Activated T-helper 2 cell treated with anti-CD3 and anti-CD28 coated beads, Interferon-gamma antibody, Interleukin-2, Interleukin-4, amounts not matched to agents 10 μg/mL and 5 μg/mL and 100 μg/mL, durations not matched to agents 14 hours and 24 hours and 36 hours (primary cell): ENCODE measurements around the gene TARS1. TPM values are rescaled to one million over a fixed set of nuclear protein-coding genes. Genes with fewer than 3 reads are reported as not detected.
"Not testable (repeated sequence)": the region's sequence is repeated elsewhere in the genome, so short reads cannot be mapped to it uniquely, and the experiment has no call there.

Source experiments
- DNase-seq: peaks from one replicate; pipeline ENCODE4 v3.0.0; 2021; ENCODE audit warnings: low spot score
- H3K27ac Mint-ChIP-seq: one replicate; pipeline ENCODE4 v1.8.0; 2021; ENCODE audit warnings: mixed read lengths
- H3K27me3 Mint-ChIP-seq: one replicate; pipeline ENCODE4 v1.8.0; 2021; ENCODE audit warnings: low read depth, mixed read lengths
- H3K36me3 Mint-ChIP-seq: one replicate; pipeline ENCODE4 v1.8.0; 2021; ENCODE audit warnings: low read depth, mixed read lengths
- H3K4me1 Mint-ChIP-seq: one replicate; pipeline ENCODE4 v1.8.0; 2021; ENCODE audit warnings: low read depth, mixed read lengths
- H3K4me3 Mint-ChIP-seq: one replicate; pipeline ENCODE4 v1.8.0; 2021; ENCODE audit warnings: low read depth, mild to moderate bottlenecking, moderate library complexity, mixed read lengths
- H3K9me3 Mint-ChIP-seq: one replicate; pipeline ENCODE4 v1.8.0; 2021; ENCODE audit warnings: mixed read lengths
- intact Hi-C: fragments of 100-400 bp; cut with micrococcal nuclease; formaldehyde crosslinking; loops from one replicate; pipeline ENCODE4 v1.15.1; 2023
- total RNA-seq: library from RNA; stranded (reverse); gene quantifications from 2 replicates; pipeline ENCODE4 v1.2.3, GENCODE V29; 2022

Gene TARS1
- total RNA-seq, 1 donor from 2014 or later: 186 TPM

DNA sequence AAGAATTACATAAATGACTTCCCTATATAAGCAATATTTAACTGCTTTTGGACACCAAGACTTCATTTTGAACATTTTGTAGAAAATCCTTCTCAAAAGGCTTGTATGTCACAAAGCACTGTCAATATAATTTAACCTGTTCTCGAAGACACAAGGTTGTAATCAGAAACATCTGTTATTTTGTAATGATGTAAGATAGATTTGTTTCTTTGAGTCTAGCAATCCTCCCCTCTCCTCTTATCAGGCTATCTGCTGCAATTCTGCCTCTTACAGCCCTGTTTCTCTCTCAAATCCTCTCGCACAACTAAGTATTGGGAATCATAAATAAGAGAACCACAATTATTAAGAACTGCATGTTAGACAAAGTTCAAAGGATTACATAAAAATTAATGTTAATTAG lies 18.6 kb upstream of the TARS1 start:
- no peaks in the 10 kb centered on the region for H3K36me3 Mint-ChIP-seq
- intact Hi-C loops: no loop called here
- H3K9me3 Mint-ChIP-seq: no peaks in the 10 kb centered on the region
- no peak for DNase-seq
- peaks cover 7% of the 10 kb centered on the region for H3K27me3 Mint-ChIP-seq
- H3K4me3 Mint-ChIP-seq: no peak overlapping the region
- H3K27ac Mint-ChIP-seq: no peak overlapping the region
- no peaks in the 10 kb centered on the region for H3K4me1 Mint-ChIP-seq

DNA sequence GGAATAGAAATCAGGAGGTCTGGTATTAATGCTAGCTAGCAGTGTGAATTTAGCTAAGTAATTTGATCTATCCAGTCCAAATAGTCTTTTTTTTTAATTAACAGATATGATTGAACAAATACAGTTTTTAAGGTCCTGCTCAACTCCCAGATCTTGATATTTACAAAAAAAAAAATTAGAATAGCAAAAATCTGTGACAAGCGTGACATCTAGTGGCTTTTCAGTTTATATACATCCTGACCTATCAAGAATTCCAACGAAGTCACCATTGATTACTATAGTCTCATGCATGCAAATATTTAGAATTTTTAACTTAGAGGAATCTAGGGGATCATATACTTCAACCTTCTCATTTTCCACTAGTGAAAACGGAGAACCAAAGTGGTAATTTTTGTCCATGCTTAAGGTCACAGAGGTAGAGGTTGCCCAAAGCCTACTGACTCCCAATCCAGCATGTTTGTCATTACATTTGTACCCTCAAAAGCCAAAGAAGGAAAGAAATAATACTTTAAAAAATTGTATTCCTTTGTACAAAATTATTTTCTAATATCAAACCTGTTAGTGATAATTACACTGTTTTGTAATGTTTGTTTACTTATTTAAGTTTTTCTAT lies 17.6 kb upstream of the TARS1 start:
- Mint-ChIP-seq H3K9me3 (no peaks in the 10 kb centered on the region), H3K4me3 (no peak overlapping the region), H3K4me1 (no peaks in the 10 kb centered on the region), H3K36me3 (no peaks in the 10 kb centered on the region), H3K27me3 (peaks cover 6% of the 10 kb centered on the region), H3K27ac (no peak overlapping the region)
- no peak for DNase-seq
- intact Hi-C loops: loop anchor here (1.0 kb wide), 1 partner anchor 714 kb away; no protein-coding TSS in a partner anchor

GRCh38 chr5:33425314-33425713 lies 15.5 kb upstream of the TARS1 start:
- Mint-ChIP-seq H3K27me3 (peaks cover 8% of the 10 kb centered on the region), H3K27ac (no peak overlapping the region), H3K9me3 (peaks cover 5% of the 10 kb centered on the region), H3K4me3 (no peak overlapping the region), H3K4me1 (no peaks in the 10 kb centered on the region), H3K36me3 (no peaks in the 10 kb centered on the region)
- DNase-seq: no peak
- intact Hi-C loops: no loop called here

GRCh38 chr5:33430983-33431382 lies 9.8 kb upstream of the TARS1 start:
- peaks cover 6% of the 10 kb centered on the region for H3K27me3 Mint-ChIP-seq
- peaks cover 5% of the 10 kb centered on the region for H3K9me3 Mint-ChIP-seq
- peaks cover 5% of the 10 kb centered on the region for H3K4me1 Mint-ChIP-seq
- DNase-seq: no peak
- intact Hi-C loops: no loop called here
- no peaks in the 10 kb centered on the region for H3K36me3 Mint-ChIP-seq
- no peak overlapping the region for H3K27ac Mint-ChIP-seq
- H3K4me3 Mint-ChIP-seq: no peak overlapping the region

DNA sequence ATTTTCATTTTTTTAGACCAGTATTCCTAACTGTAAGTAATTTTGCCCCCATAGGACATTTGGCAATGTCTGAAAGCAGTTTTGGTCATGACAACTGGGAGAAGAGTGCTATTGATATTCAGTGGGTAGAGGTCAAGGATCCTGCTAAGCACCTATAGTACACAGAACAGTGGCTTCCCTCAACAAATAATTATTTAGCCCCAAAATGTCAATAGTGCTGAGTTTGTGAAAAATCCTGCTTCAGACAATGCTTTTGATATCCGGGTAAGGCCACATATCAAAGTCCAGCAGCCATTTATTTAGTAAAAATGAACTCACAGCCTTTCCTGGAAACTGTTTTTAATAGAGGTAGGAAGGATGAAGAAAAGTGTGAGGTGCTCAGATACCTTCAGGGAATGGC lies 8.1 kb upstream of the TARS1 start:
- H3K27me3 Mint-ChIP-seq: peaks cover 4% of the 10 kb centered on the region
- H3K36me3 Mint-ChIP-seq: no peaks in the 10 kb centered on the region
- no peak overlapping the region for H3K4me3 Mint-ChIP-seq
- peaks cover 8% of the 10 kb centered on the region for H3K4me1 Mint-ChIP-seq
- DNase-seq: no peak
- intact Hi-C loops: no loop called here
- H3K9me3 Mint-ChIP-seq: peaks cover 5% of the 10 kb centered on the region
- no peak overlapping the region for H3K27ac Mint-ChIP-seq

DNA sequence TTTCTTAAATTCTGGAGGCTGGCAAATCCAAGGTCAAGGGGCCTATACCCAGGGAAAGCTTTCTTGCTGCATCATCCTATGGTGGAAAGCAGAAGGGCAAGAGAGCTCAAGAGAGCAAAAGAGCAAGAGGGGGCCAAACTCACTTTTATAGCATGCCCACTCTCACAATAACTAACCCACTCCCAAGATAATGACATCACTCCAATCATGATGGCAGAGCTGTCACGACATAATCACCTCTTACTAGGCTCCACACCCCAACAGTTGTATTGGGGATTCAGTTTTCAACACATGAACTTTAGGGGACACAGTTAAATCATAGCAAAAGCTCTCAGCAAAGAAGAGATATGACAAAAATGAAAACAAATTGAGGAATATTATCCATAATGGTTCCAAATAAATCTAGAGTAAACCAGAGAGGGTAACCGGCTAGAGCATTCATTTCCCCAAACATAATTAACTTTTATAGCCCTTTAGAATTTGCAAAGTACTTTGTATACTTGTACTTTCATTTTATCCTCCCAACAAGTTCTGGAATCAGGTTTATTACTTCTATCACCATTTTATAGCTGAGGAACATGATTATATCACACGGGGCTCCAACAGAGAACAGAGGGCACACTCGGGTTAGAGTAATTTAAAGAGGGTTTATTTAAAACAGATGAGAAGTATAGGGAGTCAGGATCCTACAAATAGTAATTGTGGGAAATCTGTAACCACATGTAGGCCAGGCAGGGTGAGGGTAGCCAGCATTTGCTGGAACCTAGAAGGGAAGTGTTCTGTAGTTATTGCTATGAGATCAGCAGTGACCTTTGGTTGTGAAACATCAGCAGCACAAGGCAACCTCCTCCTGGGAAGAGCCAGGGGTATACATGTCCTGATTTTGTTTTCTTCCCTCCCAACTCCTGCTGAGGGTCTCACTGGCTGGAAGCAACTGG lies 7.2 kb upstream of the TARS1 start:
- Mint-ChIP-seq H3K9me3 (peaks cover 5% of the 10 kb centered on the region), H3K4me1 (peaks cover 9% of the 10 kb centered on the region), H3K27ac (no peak overlapping the region), H3K27me3 (peaks cover 2% of the 10 kb centered on the region), H3K36me3 (no peaks in the 10 kb centered on the region), H3K4me3 (no peak overlapping the region)
- DNase-seq: no peak
- intact Hi-C loops: no loop called here

GRCh38 chr5:33435893-33436490 lies 4.8 kb upstream of the TARS1 start:
- not testable (repeated sequence) for H3K4me3 Mint-ChIP-seq
- intact Hi-C loops: loop anchor here (1.0 to 5.0 kb wide), 4 partner anchors 151 to 1031 kb away; no protein-coding TSS in a partner anchor

GRCh38 chr5:33438996-33439395 lies 1.8 kb upstream of the TARS1 start:
- no peak overlapping the region for H3K4me3 Mint-ChIP-seq
- peaks cover 8% of the 10 kb centered on the region for H3K36me3 Mint-ChIP-seq
- H3K9me3 Mint-ChIP-seq: no peaks in the 10 kb centered on the region
- no peak overlapping the region for H3K27ac Mint-ChIP-seq
- intact Hi-C loops: loop anchor here (5.0 kb wide), 2 partner anchors 148 to 1028 kb away; no protein-coding TSS in a partner anchor
- DNase-seq: no peak
- H3K27me3 Mint-ChIP-seq: no peaks in the 10 kb centered on the region
- H3K4me1 Mint-ChIP-seq: peaks cover 19% of the 10 kb centered on the region

More at GRCh38 chr5:33435893-33436490, 4.8 kb upstream of the TARS1 start:
- H3K9me3 Mint-ChIP-seq, H3K27me3 Mint-ChIP-seq, H3K27ac Mint-ChIP-seq, H3K36me3 Mint-ChIP-seq: not testable (repeated sequence)
- H3K4me1 Mint-ChIP-seq: peaks cover 11% of the 10 kb centered on the region
- peak; percentile 54 for DNase-seq

- no peak overlapping the region for H3K27ac Mint-ChIP-seq
- no peak for DNase-seq
- H3K9me3 Mint-ChIP-seq: no peaks in the 10 kb centered on the region
- peaks cover 27% of the 10 kb centered on the region for H3K4me1 Mint-ChIP-seq
- H3K4me3 Mint-ChIP-seq: no peak overlapping the region
- H3K27me3 Mint-ChIP-seq: no peaks in the 10 kb centered on the region
- intact Hi-C loops: loop anchor here (2.0 to 10.0 kb wide), 5 partner anchors 147 to 1475 kb away; partner anchors contain the start of genes AMACR, BRIX1 and RAD1
- peaks cover 16% of the 10 kb centered on the region for H3K36me3 Mint-ChIP-seq
Observed at GRCh38 chr5:33439905-33440481, 772 bp upstream of the TARS1 start.

GRCh38 chr5:33441241-33442177 lies 744 bp downstream of the TARS1 start:
- H3K4me1 Mint-ChIP-seq: peaks cover 33% of the 10 kb centered on the region
- no peak overlapping the region for H3K4me3 Mint-ChIP-seq
- peak; percentile 10 for DNase-seq
- H3K27ac Mint-ChIP-seq: no peak overlapping the region
- intact Hi-C loops: loop anchor here (1.0 to 10.0 kb wide), 4 partner anchors 523 to 1473 kb away; partner anchors contain the start of genes AMACR, BRIX1, RAD1 and SUB1
- H3K27me3 Mint-ChIP-seq: no peaks in the 10 kb centered on the region
- H3K9me3 Mint-ChIP-seq: no peaks in the 10 kb centered on the region
- peaks cover 31% of the 10 kb centered on the region for H3K36me3 Mint-ChIP-seq

GRCh38 chr5:33444542-33444941 lies 3.8 kb downstream of the TARS1 start:
- peak overlapping the region; percentile 6 for H3K4me3 Mint-ChIP-seq
- no peaks in the 10 kb centered on the region for H3K27me3 Mint-ChIP-seq
- no peak overlapping the region for H3K27ac Mint-ChIP-seq
- H3K36me3 Mint-ChIP-seq: peaks cover 58% of the 10 kb centered on the region
- no peak for DNase-seq
- H3K4me1 Mint-ChIP-seq: peaks cover 41% of the 10 kb centered on the region
- intact Hi-C loops: loop anchor here (10.0 kb wide), 1 partner anchor 1470 kb away; the partner anchor contains the start of genes BRIX1 and RAD1
- H3K9me3 Mint-ChIP-seq: no peaks in the 10 kb centered on the region
